ENCODE measurements around the gene TRA2B. TPM values are rescaled to one million over a fixed set of nuclear protein-coding genes. Genes with fewer than 3 reads are reported as not detected.

Gene TRA2B
- total RNA-seq = 188 TPM
- 98.0 TPM for polyA plus RNA-seq

GRCh38 chr3:185937689-185938374 is at the start of gene TRA2B:
TSS of gene TRA2B (minus strand) at chr3:185938014. CDS start at chr3:185937860, 154 bp downstream.
- Histone ChIP-seq H3K36me3 (ENCODE audit: insufficient read depth) (no peaks in the 10 kb centered on the region), H3K4me3 (ENCODE audit: low read depth, low read length) (peak within 1 kb of the TSS; percentile 82), H3K4me1 (ENCODE audit: insufficient read depth) (no peaks in the 10 kb centered on the region), H3K27ac (ENCODE audit: low read depth) (peak within 1 kb of the TSS; percentile 99)
- WGBS = 2% methylated on average over 55 of the region's 55 CpGs
- DNase-seq (ENCODE audit: extremely low spot score) = peak; percentile 97

- Histone ChIP-seq H3K4me1 (ENCODE audit: insufficient read depth) (no peaks in the 10 kb centered on the region), H3K4me3 (ENCODE audit: low read depth, low read length) (no peak overlapping the region), H3K27ac (ENCODE audit: low read depth) (no peak overlapping the region), H3K36me3 (ENCODE audit: insufficient read depth) (no peaks in the 10 kb centered on the region)
- DNase-seq (ENCODE audit: extremely low spot score) = no peak
- 94% methylated on average over 23 of the region's 23 CpGs for WGBS
Measured at GRCh38 chr3:185986198-185986777, 48.5 kb upstream of the TRA2B start.

GRCh38 chr3:185984203-185984602 is 46.4 kb upstream of the TRA2B start:
- DNase-seq (ENCODE audit: extremely low spot score) = no peak
- Histone ChIP-seq H3K27ac (ENCODE audit: low read depth) (no peak overlapping the region), H3K4me3 (ENCODE audit: low read depth, low read length) (no peak overlapping the region), H3K4me1 (ENCODE audit: insufficient read depth) (no peaks in the 10 kb centered on the region), H3K36me3 (ENCODE audit: insufficient read depth) (no peaks in the 10 kb centered on the region)
- WGBS = 51% methylated on average over 3 of the region's 3 CpGs

GRCh38 chr3:185983495-185984141 is 45.8 kb upstream of the TRA2B start:
- H3K27ac ChIP-seq (ENCODE audit: low read depth) = no peak overlapping the region
- no peaks in the 10 kb centered on the region for H3K36me3 ChIP-seq (ENCODE audit: insufficient read depth)
- no peak overlapping the region for H3K4me3 ChIP-seq (ENCODE audit: low read depth, low read length)
- H3K4me1 ChIP-seq (ENCODE audit: insufficient read depth) = no peaks in the 10 kb centered on the region
- WGBS = 16% methylated on average over 23 of the region's 23 CpGs
- DNase-seq (ENCODE audit: extremely low spot score) = peak; percentile 33

- 69% methylated on average over 3 of the region's 3 CpGs for WGBS
- no peak overlapping the region for H3K27ac ChIP-seq (ENCODE audit: low read depth)
- no peak overlapping the region for H3K4me3 ChIP-seq (ENCODE audit: low read depth, low read length)
- H3K4me1 ChIP-seq (ENCODE audit: insufficient read depth) = no peaks in the 10 kb centered on the region
- DNase-seq (ENCODE audit: extremely low spot score) = no peak
- H3K36me3 ChIP-seq (ENCODE audit: insufficient read depth) = no peaks in the 10 kb centered on the region
Measured at GRCh38 chr3:185982632-185983031, 44.8 kb upstream of the TRA2B start.

GRCh38 chr3:185981621-185982020 is 43.8 kb upstream of the TRA2B start:
- Histone ChIP-seq H3K4me3 (ENCODE audit: low read depth, low read length) (no peak overlapping the region), H3K4me1 (ENCODE audit: insufficient read depth) (no peaks in the 10 kb centered on the region), H3K27ac (ENCODE audit: low read depth) (no peak overlapping the region), H3K36me3 (ENCODE audit: insufficient read depth) (no peaks in the 10 kb centered on the region)
- DNase-seq (ENCODE audit: extremely low spot score) = no peak
- 65% methylated on average over 3 of the region's 3 CpGs for WGBS

GRCh38 chr3:185979721-185980121 is 41.9 kb upstream of the TRA2B start:
- DNase-seq (ENCODE audit: extremely low spot score) = no peak
- 77% methylated on average over 8 of the region's 8 CpGs for WGBS
- H3K4me1 ChIP-seq (ENCODE audit: insufficient read depth) = no peaks in the 10 kb centered on the region
- no peak overlapping the region for H3K27ac ChIP-seq (ENCODE audit: low read depth)
- H3K4me3 ChIP-seq (ENCODE audit: low read depth, low read length) = no peak overlapping the region
- no peaks in the 10 kb centered on the region for H3K36me3 ChIP-seq (ENCODE audit: insufficient read depth)

- H3K4me1 ChIP-seq (ENCODE audit: insufficient read depth) = no peaks in the 10 kb centered on the region
- H3K4me3 ChIP-seq (ENCODE audit: low read depth, low read length) = no peak overlapping the region
- WGBS = 79% methylated on average over 5 of the region's 5 CpGs
- H3K36me3 ChIP-seq (ENCODE audit: insufficient read depth) = no peaks in the 10 kb centered on the region
- H3K27ac ChIP-seq (ENCODE audit: low read depth) = no peak overlapping the region
- no peak for DNase-seq (ENCODE audit: extremely low spot score)
Measured at GRCh38 chr3:185978516-185978915, 40.7 kb upstream of the TRA2B start.

- no peak overlapping the region for H3K4me3 ChIP-seq (ENCODE audit: low read depth, low read length)
- H3K27ac ChIP-seq (ENCODE audit: low read depth) = no peak overlapping the region
- H3K36me3 ChIP-seq (ENCODE audit: insufficient read depth) = no peaks in the 10 kb centered on the region
- WGBS = 46% methylated on average over 3 of the region's 3 CpGs
- no peak for DNase-seq (ENCODE audit: extremely low spot score)
- no peaks in the 10 kb centered on the region for H3K4me1 ChIP-seq (ENCODE audit: insufficient read depth)
Measured at GRCh38 chr3:185977679-185978040, 39.8 kb upstream of the TRA2B start.

- no peak for DNase-seq (ENCODE audit: extremely low spot score)
- H3K36me3 ChIP-seq (ENCODE audit: insufficient read depth) = no peaks in the 10 kb centered on the region
- H3K4me3 ChIP-seq (ENCODE audit: low read depth, low read length) = no peak overlapping the region
- no peak overlapping the region for H3K27ac ChIP-seq (ENCODE audit: low read depth)
- WGBS = 47% methylated on average over 6 of the region's 6 CpGs
- no peaks in the 10 kb centered on the region for H3K4me1 ChIP-seq (ENCODE audit: insufficient read depth)
Measured at GRCh38 chr3:185976977-185977678, 39.3 kb upstream of the TRA2B start.

GRCh38 chr3:185976100-185976499 is 38.3 kb upstream of the TRA2B start:
- DNase-seq (ENCODE audit: extremely low spot score) = no peak
- no peaks in the 10 kb centered on the region for H3K36me3 ChIP-seq (ENCODE audit: insufficient read depth)
- 77% methylated on average over 2 of the region's 2 CpGs for WGBS
- no peak overlapping the region for H3K4me3 ChIP-seq (ENCODE audit: low read depth, low read length)
- no peaks in the 10 kb centered on the region for H3K4me1 ChIP-seq (ENCODE audit: insufficient read depth)
- no peak overlapping the region for H3K27ac ChIP-seq (ENCODE audit: low read depth)

- Histone ChIP-seq H3K27ac (ENCODE audit: low read depth) (no peak overlapping the region), H3K4me3 (ENCODE audit: low read depth, low read length) (no peak overlapping the region), H3K36me3 (ENCODE audit: insufficient read depth) (no peaks in the 10 kb centered on the region), H3K4me1 (ENCODE audit: insufficient read depth) (no peaks in the 10 kb centered on the region)
- DNase-seq (ENCODE audit: extremely low spot score) = no peak
- 91% methylated on average over 18 of the region's 18 CpGs for WGBS
Measured at GRCh38 chr3:185971579-185971978, 33.8 kb upstream of the TRA2B start.

GRCh38 chr3:185968168-185968567 is 30.4 kb upstream of the TRA2B start:
- H3K27ac ChIP-seq (ENCODE audit: low read depth) = no peak overlapping the region
- H3K36me3 ChIP-seq (ENCODE audit: insufficient read depth) = no peaks in the 10 kb centered on the region
- H3K4me3 ChIP-seq (ENCODE audit: low read depth, low read length) = no peak overlapping the region
- DNase-seq (ENCODE audit: extremely low spot score) = no peak
- WGBS = 80% methylated on average over 2 of the region's 2 CpGs
- no peaks in the 10 kb centered on the region for H3K4me1 ChIP-seq (ENCODE audit: insufficient read depth)

GRCh38 chr3:185966655-185967054 is 28.8 kb upstream of the TRA2B start:
- H3K36me3 ChIP-seq (ENCODE audit: insufficient read depth) = no peaks in the 10 kb centered on the region
- no peak for DNase-seq (ENCODE audit: extremely low spot score)
- 52% methylated on average over 2 of the region's 2 CpGs for WGBS
- no peaks in the 10 kb centered on the region for H3K4me1 ChIP-seq (ENCODE audit: insufficient read depth)
- H3K4me3 ChIP-seq (ENCODE audit: low read depth, low read length) = no peak overlapping the region
- no peak overlapping the region for H3K27ac ChIP-seq (ENCODE audit: low read depth)
